Measurements from ENCODE around the gene NENF. TPM values are rescaled to one million over a fixed set of nuclear protein-coding genes. Genes with fewer than 3 reads are reported as not detected.

NENF gene
- polyA plus RNA-seq, 1 donor from 2014 or later = 7.9 TPM

DNA sequence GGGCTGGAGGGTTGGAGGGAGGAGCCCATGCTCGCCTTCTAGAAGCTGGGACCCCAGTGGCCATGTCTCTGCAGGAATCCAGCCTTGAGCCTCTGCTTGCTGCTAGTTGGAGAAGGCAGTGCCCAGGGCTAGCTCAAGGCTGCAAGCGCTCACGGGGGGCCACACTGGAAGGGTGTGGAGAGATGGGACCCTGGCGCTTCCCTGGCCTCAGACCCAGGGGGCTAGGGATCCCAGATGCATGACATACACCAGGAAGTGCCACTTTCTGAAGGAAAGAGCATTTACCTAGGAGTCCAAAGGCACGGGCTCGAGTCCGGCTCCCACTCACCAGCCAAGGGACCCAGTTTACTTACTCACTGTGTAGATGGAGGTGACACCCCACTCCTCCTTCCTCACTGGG lies 32.6 kb downstream of the NENF start:
- no peaks in the 10 kb centered on the region for H3K79me2 ChIP-seq (replicated peaks; ENCODE audit: insufficient read depth, low read length)
- no peaks in the 10 kb centered on the region for H3K9me3 ChIP-seq (ENCODE audit: low read length)
- no peaks in the 10 kb centered on the region for H3F3A ChIP-seq (ENCODE audit: insufficient read depth, low read length, poor library complexity, severe bottlenecking)
- H4K20me1 ChIP-seq (ENCODE audit: insufficient read depth) = no peaks in the 10 kb centered on the region
- H3K27ac ChIP-seq (ENCODE audit: low read length) = no peak overlapping the region
- no peaks in the 10 kb centered on the region for H3K9me2 ChIP-seq (ENCODE audit: insufficient read depth, low read length)
- H3K27me3 ChIP-seq (ENCODE audit: insufficient read depth, low read depth, low read length) = no peaks in the 10 kb centered on the region
- TF ChIP-seq TAF1 (IDR thresholded peaks at IDR 0.05; ENCODE audit: low read depth) (no peak), SMC3 (conservative IDR thresholded peaks at IDR 0.05; ENCODE audit: poor library complexity) (no peak), EP300 (conservative IDR thresholded peaks at IDR 0.05; ENCODE audit: poor library complexity, severe bottlenecking) (no peak)
- no peaks in the 10 kb centered on the region for H3K36me3 ChIP-seq (ENCODE audit: insufficient read depth, low read length)
- no peak overlapping the region for H3K4me3 ChIP-seq (ENCODE audit: low read length)
- H3K9ac ChIP-seq (ENCODE audit: low read length) = no peak overlapping the region
- no peak overlapping the region for H3K4me2 ChIP-seq (ENCODE audit: low read length)
- no peak overlapping the region for H2AFZ ChIP-seq (ENCODE audit: low read depth, low read length)

DNA sequence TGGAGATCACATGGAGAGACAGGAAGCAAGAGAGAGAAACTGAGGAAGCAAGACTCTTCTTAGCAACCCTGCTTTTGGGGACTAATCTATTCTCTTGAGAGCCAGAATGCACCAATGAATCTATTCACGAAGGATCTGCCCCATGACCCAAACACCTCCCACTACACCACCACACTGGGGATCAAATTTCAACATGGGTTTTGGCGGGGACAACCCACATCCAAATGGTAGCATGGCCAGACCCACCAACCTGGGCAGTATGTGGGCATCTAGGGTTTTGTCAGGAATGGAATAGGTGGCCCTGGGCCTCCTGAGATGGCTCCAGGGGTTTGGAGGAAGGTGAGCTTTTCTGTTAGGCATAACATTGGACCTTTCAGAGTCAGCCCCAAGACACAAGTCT lies 33.7 kb downstream of the NENF start:
- H3K9me3 ChIP-seq (ENCODE audit: low read length) = no peaks in the 10 kb centered on the region
- H2AFZ ChIP-seq (ENCODE audit: low read depth, low read length) = no peak overlapping the region
- no peaks in the 10 kb centered on the region for H3K9me2 ChIP-seq (ENCODE audit: insufficient read depth, low read length)
- no peaks in the 10 kb centered on the region for H3F3A ChIP-seq (ENCODE audit: insufficient read depth, low read length, poor library complexity, severe bottlenecking)
- H3K27me3 ChIP-seq (ENCODE audit: insufficient read depth, low read depth, low read length) = no peaks in the 10 kb centered on the region
- H3K36me3 ChIP-seq (ENCODE audit: insufficient read depth, low read length) = no peaks in the 10 kb centered on the region
- no peak overlapping the region for H3K27ac ChIP-seq (ENCODE audit: low read length)
- no peak for TF ChIP-seq MXI1 (conservative IDR thresholded peaks at IDR 0.05; ENCODE audit: poor library complexity, severe bottlenecking)
- no peak for TF ChIP-seq SMC3 (conservative IDR thresholded peaks at IDR 0.05; ENCODE audit: poor library complexity)
- TF ChIP-seq, protein P1, sequence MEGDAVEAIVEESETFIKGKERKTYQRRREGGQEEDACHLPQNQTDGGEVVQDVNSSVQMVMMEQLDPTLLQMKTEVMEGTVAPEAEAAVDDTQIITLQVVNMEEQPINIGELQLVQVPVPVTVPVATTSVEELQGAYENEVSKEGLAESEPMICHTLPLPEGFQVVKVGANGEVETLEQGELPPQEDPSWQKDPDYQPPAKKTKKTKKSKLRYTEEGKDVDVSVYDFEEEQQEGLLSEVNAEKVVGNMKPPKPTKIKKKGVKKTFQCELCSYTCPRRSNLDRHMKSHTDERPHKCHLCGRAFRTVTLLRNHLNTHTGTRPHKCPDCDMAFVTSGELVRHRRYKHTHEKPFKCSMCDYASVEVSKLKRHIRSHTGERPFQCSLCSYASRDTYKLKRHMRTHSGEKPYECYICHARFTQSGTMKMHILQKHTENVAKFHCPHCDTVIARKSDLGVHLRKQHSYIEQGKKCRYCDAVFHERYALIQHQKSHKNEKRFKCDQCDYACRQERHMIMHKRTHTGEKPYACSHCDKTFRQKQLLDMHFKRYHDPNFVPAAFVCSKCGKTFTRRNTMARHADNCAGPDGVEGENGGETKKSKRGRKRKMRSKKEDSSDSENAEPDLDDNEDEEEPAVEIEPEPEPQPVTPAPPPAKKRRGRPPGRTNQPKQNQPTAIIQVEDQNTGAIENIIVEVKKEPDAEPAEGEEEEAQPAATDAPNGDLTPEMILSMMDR (IDR thresholded peaks at IDR 0.05; ENCODE audit: poor library complexity, severe bottlenecking) = no peak
- no peak for TF ChIP-seq RAD21 (conservative IDR thresholded peaks at IDR 0.05)
- TF ChIP-seq TAF1 (IDR thresholded peaks at IDR 0.05; ENCODE audit: low read depth) = no peak
- TF ChIP-seq EZH2 (IDR thresholded peaks at IDR 0.05; ENCODE audit: borderline replicate concordance, insufficient read depth, low read length, poor library complexity, severe bottlenecking) = no peak
- TF ChIP-seq, protein P2, sequence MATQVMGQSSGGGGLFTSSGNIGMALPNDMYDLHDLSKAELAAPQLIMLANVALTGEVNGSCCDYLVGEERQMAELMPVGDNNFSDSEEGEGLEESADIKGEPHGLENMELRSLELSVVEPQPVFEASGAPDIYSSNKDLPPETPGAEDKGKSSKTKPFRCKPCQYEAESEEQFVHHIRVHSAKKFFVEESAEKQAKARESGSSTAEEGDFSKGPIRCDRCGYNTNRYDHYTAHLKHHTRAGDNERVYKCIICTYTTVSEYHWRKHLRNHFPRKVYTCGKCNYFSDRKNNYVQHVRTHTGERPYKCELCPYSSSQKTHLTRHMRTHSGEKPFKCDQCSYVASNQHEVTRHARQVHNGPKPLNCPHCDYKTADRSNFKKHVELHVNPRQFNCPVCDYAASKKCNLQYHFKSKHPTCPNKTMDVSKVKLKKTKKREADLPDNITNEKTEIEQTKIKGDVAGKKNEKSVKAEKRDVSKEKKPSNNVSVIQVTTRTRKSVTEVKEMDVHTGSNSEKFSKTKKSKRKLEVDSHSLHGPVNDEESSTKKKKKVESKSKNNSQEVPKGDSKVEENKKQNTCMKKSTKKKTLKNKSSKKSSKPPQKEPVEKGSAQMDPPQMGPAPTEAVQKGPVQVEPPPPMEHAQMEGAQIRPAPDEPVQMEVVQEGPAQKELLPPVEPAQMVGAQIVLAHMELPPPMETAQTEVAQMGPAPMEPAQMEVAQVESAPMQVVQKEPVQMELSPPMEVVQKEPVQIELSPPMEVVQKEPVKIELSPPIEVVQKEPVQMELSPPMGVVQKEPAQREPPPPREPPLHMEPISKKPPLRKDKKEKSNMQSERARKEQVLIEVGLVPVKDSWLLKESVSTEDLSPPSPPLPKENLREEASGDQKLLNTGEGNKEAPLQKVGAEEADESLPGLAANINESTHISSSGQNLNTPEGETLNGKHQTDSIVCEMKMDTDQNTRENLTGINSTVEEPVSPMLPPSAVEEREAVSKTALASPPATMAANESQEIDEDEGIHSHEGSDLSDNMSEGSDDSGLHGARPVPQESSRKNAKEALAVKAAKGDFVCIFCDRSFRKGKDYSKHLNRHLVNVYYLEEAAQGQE (IDR thresholded peaks at IDR 0.05; ENCODE audit: borderline replicate concordance) = no peak
- TF ChIP-seq POLR2AphosphoS5 (IDR thresholded peaks at IDR 0.05) = no peak
- no peak for TF ChIP-seq EP300 (conservative IDR thresholded peaks at IDR 0.05; ENCODE audit: poor library complexity, severe bottlenecking)
- H3K4me3 ChIP-seq (ENCODE audit: low read length) = no peak overlapping the region
- no peaks in the 10 kb centered on the region for H3K79me2 ChIP-seq (replicated peaks; ENCODE audit: insufficient read depth, low read length)
- H3K9ac ChIP-seq (ENCODE audit: low read length) = no peak overlapping the region
- no peak overlapping the region for H3K4me2 ChIP-seq (ENCODE audit: low read length)
- H4K20me1 ChIP-seq (ENCODE audit: insufficient read depth) = no peaks in the 10 kb centered on the region

All from neural cell (in vitro differentiated cells).